Amniotic stem cell (primary cell): ENCODE results near the gene SNX19.
A peak's percentile ranks its signal among the peaks of the same experiment; 100 is the strongest.

Experiments used
- DNase-seq: peaks from one replicate; lab custom pipeline; 2025; lab: John Stamatoyannopoulos, UW

Gene SNX19

GRCh38 chr11:130907229-130907628 is 9.1 kb downstream of the SNX19 start:
- DNase-seq = no peak

GRCh38 chr11:130906616-130907015 is 9.7 kb downstream of the SNX19 start:
- no peak for DNase-seq

GRCh38 chr11:130905512-130905911 is 10.8 kb downstream of the SNX19 start:
- DNase-seq = no peak

- DNase-seq = no peak
Measured at GRCh38 chr11:130904380-130904779, 11.9 kb downstream of the SNX19 start.

GRCh38 chr11:130902380-130902779 is 13.9 kb downstream of the SNX19 start:
- no peak for DNase-seq

GRCh38 chr11:130899106-130899505 is 17.2 kb downstream of the SNX19 start:
- no peak for DNase-seq

- DNase-seq = no peak
Measured at GRCh38 chr11:130897262-130898182, 18.8 kb downstream of the SNX19 start.

- DNase-seq = peak; percentile 8
Measured at GRCh38 chr11:130894322-130895025, 21.8 kb downstream of the SNX19 start.

- no peak for DNase-seq
Measured at GRCh38 chr11:130892861-130893260, 23.4 kb downstream of the SNX19 start.

GRCh38 chr11:130891326-130891725 is 25.0 kb downstream of the SNX19 start:
- DNase-seq = no peak

- DNase-seq = no peak
Measured at GRCh38 chr11:130890039-130890745, 26.1 kb downstream of the SNX19 start.

- no peak for DNase-seq
Measured at GRCh38 chr11:130888790-130889189, 27.5 kb downstream of the SNX19 start.

- DNase-seq = no peak
Measured at GRCh38 chr11:130886704-130887103, 29.6 kb downstream of the SNX19 start.

GRCh38 chr11:130882138-130882551 is 34.1 kb downstream of the SNX19 start:
- no peak for DNase-seq

- DNase-seq = no peak
Measured at GRCh38 chr11:130881475-130882137, 34.7 kb downstream of the SNX19 start.

GRCh38 chr11:130879836-130880235 is 36.4 kb downstream of the SNX19 start:
- DNase-seq = no peak

- no peak for DNase-seq
Measured at GRCh38 chr11:130876931-130877915, 39.1 kb downstream of the SNX19 start.

GRCh38 chr11:130876100-130876499 is 40.2 kb downstream of the SNX19 start:
- DNase-seq = no peak

GRCh38 chr11:130874955-130875531 is 41.2 kb downstream of the SNX19 start:
- no peak for DNase-seq

- peak; percentile 35 for DNase-seq
Measured at GRCh38 chr11:130874396-130874795, 41.9 kb downstream of the SNX19 start.
